Smooth muscle cell (in vitro differentiated cells): ENCODE measurements around the gene JDP2. TPM values are rescaled to one million over a fixed set of nuclear protein-coding genes. Genes with fewer than 3 reads are reported as not detected.

Source experiments
- DNase-seq: peaks from one replicate; lab custom pipeline; 2025; ENCODE audit not compliant: unreplicated experiment; lab: John Stamatoyannopoulos, UW
- H2AFZ ChIP-seq: fragments of 200-600 bp; sonication (generic); 2 replicates; pipeline ENCODE4 v1.6.0; 2016; ENCODE audit warnings: antibody characterized with exemption, low read depth, mild to moderate bottlenecking
- H3F3A ChIP-seq: fragments of 200-600 bp; sonication (generic); 2 replicates; pipeline ENCODE4 v1.6.0; 2017; ENCODE audit warnings: antibody characterized with exemption, low read depth
- H3K27ac ChIP-seq: fragments of 200-600 bp; sonication (generic); 2 replicates; pipeline ENCODE4 v1.5.1; 2016; ENCODE audit warnings: low read depth, mild to moderate bottlenecking
- H3K27me3 ChIP-seq: fragments of 200-600 bp; sonication (generic); 2 replicates; pipeline ENCODE4 v1.6.1; 2016; ENCODE audit warnings: low read depth, mild to moderate bottlenecking
- H3K36me3 ChIP-seq: fragments of 200-600 bp; sonication (generic); 2 replicates; pipeline ENCODE4 v1.5.1; 2016; ENCODE audit warnings: low read depth
- H3K4me1 ChIP-seq: fragments of 200-600 bp; sonication (generic); 2 replicates; pipeline ENCODE4 v1.5.1; 2016; ENCODE audit warnings: low read depth
- H3K4me2 ChIP-seq: fragments of 200-600 bp; sonication (generic); 2 replicates; pipeline ENCODE4 v1.6.0; 2016; ENCODE audit warnings: mild to moderate bottlenecking
- H3K4me3 ChIP-seq: fragments of 200-600 bp; sonication (generic); 2 replicates; pipeline ENCODE4 v1.5.1; 2016; ENCODE audit warnings: mild to moderate bottlenecking
- H3K79me2 ChIP-seq: fragments of 200-600 bp; sonication (generic); 2 replicates; pipeline ENCODE4 v1.6.0; 2016; ENCODE audit warnings: low read depth, mild to moderate bottlenecking
- H3K9ac ChIP-seq: fragments of 200-600 bp; sonication (generic); 2 replicates; pipeline ENCODE4 v1.6.0; 2016; ENCODE audit warnings: low read depth
- H3K9me3 ChIP-seq: fragments of 200-600 bp; sonication (generic); replicated peaks from 2 replicates; pipeline ENCODE4 v1.5.1; 2016; ENCODE audit warnings: low read depth
- H4K20me1 ChIP-seq: fragments of 200-600 bp; sonication (generic); 2 replicates; pipeline ENCODE4 v1.6.0; 2016; ENCODE audit warnings: low read depth
- CTCF ChIP-seq: fragments of 200-600 bp; sonication (generic); IDR thresholded peaks from 2 replicates; pipeline ENCODE4 v1.5.1; 2017; ENCODE audit warnings: borderline replicate concordance, mild to moderate bottlenecking, antibody characterized with exemption; ENCODE audit not compliant: insufficient read depth, poor library complexity, severe bottlenecking
- WGBS: methylation state at CpG from one replicate; pipeline ENCODE4 v1.1.7; 2016; ENCODE audit warnings: low lambda C conversion rate; 5-methylcytosine and 5-hydroxymethylcytosine counted together
- polyA plus RNA-seq: library from polyadenylated mRNA; unstranded; fragments of >200 nt; fragmentation: Nextera tagmentation; extraction: Ambion mirVana; gene quantifications from 2 replicates; pipeline ENCODE4 v1.2.1, GENCODE V29; 2016
- total RNA-seq: library from RNA; depleted of rRNA; stranded (reverse); fragments of >200 nt; gene quantifications from 2 replicates; pipeline ENCODE4 v1.2.3, GENCODE V29; 2014

JDP2 gene
- total and polyA plus RNA-seq, 2 experiments from 2014 or later = 70.3 to 126 TPM

- no peak overlapping the region for H3K27ac ChIP-seq
- DNase-seq = no peak
- no peak for TF ChIP-seq CTCF
- H2AFZ ChIP-seq = no peak overlapping the region
- no peaks in the 10 kb centered on the region for H3K27me3 ChIP-seq
- H3K4me3 ChIP-seq = no peak overlapping the region
- H3K36me3 ChIP-seq = no peaks in the 10 kb centered on the region
- 94% methylated on average over 12 of the region's 12 CpGs for whole genome bisulfite sequencing
- no peaks in the 10 kb centered on the region for H3K4me1 ChIP-seq
- H3K9ac ChIP-seq = no peak overlapping the region
- H3F3A ChIP-seq = no peaks in the 10 kb centered on the region
- no peaks in the 10 kb centered on the region for H3K79me2 ChIP-seq
- no peaks in the 10 kb centered on the region for H4K20me1 ChIP-seq
- H3K4me2 ChIP-seq = no peak overlapping the region
- peaks cover 9% of the 10 kb centered on the region for H3K9me3 ChIP-seq
Observed at GRCh38 chr14:75513911-75514672, 86.3 kb downstream of the JDP2 start.

GRCh38 chr14:75514673-75515628, 87.1 kb downstream of the JDP2 start:
- Histone ChIP-seq H3K9ac (no peak overlapping the region), H3K4me2 (no peak overlapping the region), H3K4me3 (no peak overlapping the region), H3K27ac (no peak overlapping the region), H3K36me3 (no peaks in the 10 kb centered on the region), H3F3A (no peaks in the 10 kb centered on the region), H3K9me3 (peaks cover 9% of the 10 kb centered on the region), H3K79me2 (no peaks in the 10 kb centered on the region), H3K4me1 (no peaks in the 10 kb centered on the region), H3K27me3 (no peaks in the 10 kb centered on the region), H4K20me1 (no peaks in the 10 kb centered on the region), H2AFZ (no peak overlapping the region)
- TF ChIP-seq CTCF = no peak
- WGBS = 77% methylated on average over 29 of the region's 29 CpGs
- DNase-seq = no peak

- Histone ChIP-seq H3K4me3 (no peak overlapping the region), H4K20me1 (no peaks in the 10 kb centered on the region), H3K4me2 (no peak overlapping the region), H3F3A (no peaks in the 10 kb centered on the region), H3K36me3 (no peaks in the 10 kb centered on the region), H3K79me2 (no peaks in the 10 kb centered on the region), H3K9ac (no peak overlapping the region), H3K9me3 (peaks cover 8% of the 10 kb centered on the region), H3K27ac (no peak overlapping the region), H2AFZ (no peak overlapping the region), H3K4me1 (no peaks in the 10 kb centered on the region), H3K27me3 (no peaks in the 10 kb centered on the region)
- no peak for TF ChIP-seq CTCF
- no peak for DNase-seq
- 38% methylated on average over 7 of the region's 7 CpGs for WGBS
Observed at GRCh38 chr14:75515629-75515996, 87.8 kb downstream of the JDP2 start.
